Posterior vena cava (tissue), 2 donors: ENCODE measurements around the gene PPP4R1. TPM values are rescaled to one million over a fixed set of nuclear protein-coding genes. Genes with fewer than 3 reads are reported as not detected.
"Not testable (repeated sequence)": the region's sequence is repeated elsewhere in the genome, so short reads cannot be mapped to it uniquely, and the experiment has no call there.

Experiments
- DNase-seq: peaks from one replicate; pipeline ENCODE4 v3.0.0-alpha.2; 2020; ENCODE audit warnings: low spot score
- intact Hi-C, 2 donors: fragments of 100-400 bp; cut with DNase I; formaldehyde crosslinking; loops; one replicate each; pipeline versions ENCODE4 v1.14.1 to v1.14.2; 2022 to 2023
- total RNA-seq, 2 donors: library from RNA; stranded (reverse); fragmentation: NEBNext Ultra II Directional; extraction: Animal tissue kit (Norgen Biotek cat#: 25700); gene quantifications; one replicate each; pipeline ENCODE4 v1.2.1, GENCODE V29; 2021
- donor health status: DM: yes; HTN: yes; CAD: no.
- donor health status: DM: yes; HTN: yes; CAD: no.

PPP4R1 gene
- total RNA-seq, 2 donors from 2014 or later = 84.0 to 108 TPM

GRCh38 chr18:9634856-9635255 is 20.5 kb upstream of the PPP4R1 start:
- intact Hi-C loops = no loop called here
- DNase-seq = no peak

GRCh38 chr18:9631814-9632496 is 17.6 kb upstream of the PPP4R1 start:
- no peak for DNase-seq
- intact Hi-C loops = no loop called here

- no peak for DNase-seq
- intact Hi-C loops = no loop called here
These were observed 16.1 kb upstream of the PPP4R1 start for GRCh38 chr18:9630444-9630843.

GRCh38 chr18:9629709-9630108 is 15.3 kb upstream of the PPP4R1 start:
- intact Hi-C loops = no loop called here
- no peak for DNase-seq

- intact Hi-C loops = no loop called here
- DNase-seq = no peak
These were observed 14.6 kb upstream of the PPP4R1 start for GRCh38 chr18:9628984-9629383.

GRCh38 chr18:9627642-9628041 is 13.3 kb upstream of the PPP4R1 start:
- DNase-seq = no peak
- intact Hi-C loops = no loop called here

- no peak for DNase-seq
- intact Hi-C loops = no loop called here
These were observed 5.6 kb upstream of the PPP4R1 start for GRCh38 chr18:9619990-9620389.

GRCh38 chr18:9619545-9619944 is 5.2 kb upstream of the PPP4R1 start:
- intact Hi-C loops = no loop called here
- no peak for DNase-seq

- intact Hi-C loops = no loop called here
- DNase-seq = no peak
These were observed 4.7 kb upstream of the PPP4R1 start for GRCh38 chr18:9619056-9619455.

- intact Hi-C loops = no loop called here
These were observed 2.7 kb upstream of the PPP4R1 start for GRCh38 chr18:9617006-9617542.

GRCh38 chr18:9616049-9616448 is 1.7 kb upstream of the PPP4R1 start:
- no peak for DNase-seq
- intact Hi-C loops = no loop called here

More at GRCh38 chr18:9617006-9617542, 2.7 kb upstream of the PPP4R1 start:
- no peak for DNase-seq

GRCh38 chr18:9615280-9615797 is 980 bp upstream of the PPP4R1 start:
- DNase-seq = no peak

GRCh38 chr18:9613550-9614400 is 584 bp downstream of the PPP4R1 start:
- peak; percentile 92 for DNase-seq
- intact Hi-C loops = no loop called here

More at GRCh38 chr18:9615280-9615797, 980 bp upstream of the PPP4R1 start:
- intact Hi-C loops = no loop called here

- intact Hi-C loops = no loop called here
- DNase-seq = no peak
These were observed 1.4 kb downstream of the PPP4R1 start for GRCh38 chr18:9612977-9613376.

GRCh38 chr18:9612215-9612830 is 2.0 kb downstream of the PPP4R1 start:
- intact Hi-C loops = no loop called here
- DNase-seq = no peak

- DNase-seq = no peak
- intact Hi-C loops = no loop called here
These were observed 5.2 kb downstream of the PPP4R1 start for GRCh38 chr18:9609190-9609589.

- no peak for DNase-seq
- intact Hi-C loops = no loop called here
These were observed 5.6 kb downstream of the PPP4R1 start for GRCh38 chr18:9608728-9609127.

- intact Hi-C loops = no loop called here
These were observed 6.1 kb downstream of the PPP4R1 start for GRCh38 chr18:9608298-9608697.

GRCh38 chr18:9607111-9607510 is 7.2 kb downstream of the PPP4R1 start:
- DNase-seq, intact Hi-C loops: not testable (repeated sequence)

More at GRCh38 chr18:9608298-9608697, 6.1 kb downstream of the PPP4R1 start:
- no peak for DNase-seq

GRCh38 chr18:9606039-9606438 is 8.3 kb downstream of the PPP4R1 start:
- no peak for DNase-seq
- intact Hi-C loops = no loop called here
